HG03097 (cell line): Measurements from ENCODE around the gene PRELID3B.
"Not testable (repeated sequence)": the region's sequence is repeated elsewhere in the genome, so short reads cannot be mapped to it uniquely, and the experiment has no call there.

Source experiments
- ATAC-seq: cut with Tn5 transposase; IDR thresholded peaks from one replicate; pipeline ENCODE4 v1.9.1; 2021; ENCODE audit not compliant: unreplicated experiment, low FRiP score

Gene PRELID3B

GRCh38 chr20:59050437-59050836, 7.9 kb upstream of the PRELID3B start:
- ATAC-seq: no peak

- no peak for ATAC-seq
These were observed 6.1 kb upstream of the PRELID3B start for GRCh38 chr20:59048681-59049030.

GRCh38 chr20:59047938-59048680, 5.5 kb upstream of the PRELID3B start:
- ATAC-seq: no peak

GRCh38 chr20:59046862-59047261, 4.3 kb upstream of the PRELID3B start:
- ATAC-seq: no peak

- ATAC-seq: no peak
These were observed 2.2 kb upstream of the PRELID3B start for GRCh38 chr20:59044796-59045195.

- no peak for ATAC-seq
These were observed 1.7 kb upstream of the PRELID3B start for GRCh38 chr20:59044295-59044694.

GRCh38 chr20:59043698-59044097, 1.1 kb upstream of the PRELID3B start:
- no peak for ATAC-seq

GRCh38 chr20:59042796-59043631, 428 bp upstream of the PRELID3B start:
- ATAC-seq: peak; percentile 94

GRCh38 chr20:59041487-59041886, 1.1 kb downstream of the PRELID3B start:
- not testable (repeated sequence) for ATAC-seq

- no peak for ATAC-seq
These were observed 1.9 kb downstream of the PRELID3B start for GRCh38 chr20:59040667-59041066.

GRCh38 chr20:59039233-59039632, 3.4 kb downstream of the PRELID3B start:
- ATAC-seq: no peak

- ATAC-seq: no peak
These were observed 5.2 kb downstream of the PRELID3B start for GRCh38 chr20:59037386-59037785.

GRCh38 chr20:59035381-59035780, 7.2 kb downstream of the PRELID3B start:
- ATAC-seq: no peak

GRCh38 chr20:59033616-59034165, 8.9 kb downstream of the PRELID3B start:
- ATAC-seq: no peak

GRCh38 chr20:59033093-59033492, 9.5 kb downstream of the PRELID3B start:
- ATAC-seq: no peak

- ATAC-seq: no peak
These were observed 9.9 kb downstream of the PRELID3B start for GRCh38 chr20:59032713-59033059.

- peak; percentile 93 for ATAC-seq
These were observed 10.4 kb downstream of the PRELID3B start, which contains the start of gene ATP5F1E for GRCh38 chr20:59032023-59032712. Gene ATP5F1E, minus strand, starts transcription at chr20:59032335. Its CDS starts 84 bp downstream, at chr20:59032251.

GRCh38 chr20:59031564-59032022, 11.0 kb downstream of the PRELID3B start:
- ATAC-seq: no peak

GRCh38 chr20:59030911-59031563, 11.5 kb downstream of the PRELID3B start:
- ATAC-seq: no peak

- ATAC-seq: no peak
These were observed 13.8 kb downstream of the PRELID3B start for GRCh38 chr20:59028812-59029211.
